Fibroblast of mammary gland (primary cell): ENCODE data around the gene GAB1.

ENCODE experiments used
- DNase-seq: peaks from one replicate; pipeline ENCODE4 v3.0.0-alpha.2; 2010; ENCODE audit warnings: low read depth
- H3K4me3 ChIP-seq: 2 replicates; pipeline ENCODE4 v1.5.1; 2011; ENCODE audit warnings: low read depth, mild to moderate bottlenecking, low read length, moderate library complexity; ENCODE audit not compliant: control insufficient read depth
- TF ChIP-seq, protein P1 (sequence below): conservative IDR thresholded peaks from 2 replicates; pipeline ENCODE4 v1.5.1; 2011; ENCODE audit warnings: low read depth, low read length, inconsistent platforms; ENCODE audit not compliant: control insufficient read depth, insufficient read depth

The GAB1 gene

DNA sequence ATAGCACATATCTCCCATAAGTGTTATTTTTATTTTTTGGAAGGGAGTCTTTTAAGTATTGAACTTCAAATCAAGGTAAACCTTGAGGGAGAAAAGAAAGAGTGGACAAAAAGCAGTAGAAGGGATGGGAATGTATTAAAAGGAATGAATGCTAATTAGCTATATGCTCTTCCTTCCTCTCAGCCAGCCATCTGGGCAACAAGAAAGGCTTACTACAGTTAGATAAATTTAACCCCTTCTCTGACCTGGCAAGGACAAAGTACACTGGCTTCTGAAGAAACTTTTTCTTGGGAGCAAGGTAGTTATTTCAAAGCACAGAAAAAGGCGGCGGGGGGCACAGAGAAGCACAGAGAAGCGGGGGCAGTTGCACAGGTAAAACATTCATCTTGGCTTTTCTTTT lies 54.6 kb downstream of the GAB1 start:
- TF ChIP-seq, protein P1, sequence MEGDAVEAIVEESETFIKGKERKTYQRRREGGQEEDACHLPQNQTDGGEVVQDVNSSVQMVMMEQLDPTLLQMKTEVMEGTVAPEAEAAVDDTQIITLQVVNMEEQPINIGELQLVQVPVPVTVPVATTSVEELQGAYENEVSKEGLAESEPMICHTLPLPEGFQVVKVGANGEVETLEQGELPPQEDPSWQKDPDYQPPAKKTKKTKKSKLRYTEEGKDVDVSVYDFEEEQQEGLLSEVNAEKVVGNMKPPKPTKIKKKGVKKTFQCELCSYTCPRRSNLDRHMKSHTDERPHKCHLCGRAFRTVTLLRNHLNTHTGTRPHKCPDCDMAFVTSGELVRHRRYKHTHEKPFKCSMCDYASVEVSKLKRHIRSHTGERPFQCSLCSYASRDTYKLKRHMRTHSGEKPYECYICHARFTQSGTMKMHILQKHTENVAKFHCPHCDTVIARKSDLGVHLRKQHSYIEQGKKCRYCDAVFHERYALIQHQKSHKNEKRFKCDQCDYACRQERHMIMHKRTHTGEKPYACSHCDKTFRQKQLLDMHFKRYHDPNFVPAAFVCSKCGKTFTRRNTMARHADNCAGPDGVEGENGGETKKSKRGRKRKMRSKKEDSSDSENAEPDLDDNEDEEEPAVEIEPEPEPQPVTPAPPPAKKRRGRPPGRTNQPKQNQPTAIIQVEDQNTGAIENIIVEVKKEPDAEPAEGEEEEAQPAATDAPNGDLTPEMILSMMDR = no peak
- no peak overlapping the region for H3K4me3 ChIP-seq
- DNase-seq = no peak

DNA sequence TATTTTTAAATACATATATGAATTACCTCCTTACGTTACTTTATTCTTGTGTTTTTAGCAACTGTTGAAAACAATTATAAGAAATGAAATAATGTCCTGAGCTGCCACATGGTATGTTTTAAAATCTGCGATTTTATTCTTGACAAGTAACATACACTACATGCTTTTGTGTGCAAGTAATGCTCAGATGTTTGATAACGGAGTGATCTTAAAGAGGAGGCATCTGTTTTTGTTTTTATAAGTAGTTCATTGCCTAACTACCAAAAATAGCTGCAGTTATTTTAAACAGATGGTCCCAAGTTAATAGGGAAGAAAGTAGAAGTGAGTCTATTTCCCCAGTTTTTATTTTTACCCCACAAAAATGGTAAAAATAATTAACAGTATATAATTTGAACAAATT lies 55.2 kb downstream of the GAB1 start:
- peak; percentile 69 for DNase-seq
- TF ChIP-seq, protein P1 = no peak
- no peak overlapping the region for H3K4me3 ChIP-seq

DNA sequence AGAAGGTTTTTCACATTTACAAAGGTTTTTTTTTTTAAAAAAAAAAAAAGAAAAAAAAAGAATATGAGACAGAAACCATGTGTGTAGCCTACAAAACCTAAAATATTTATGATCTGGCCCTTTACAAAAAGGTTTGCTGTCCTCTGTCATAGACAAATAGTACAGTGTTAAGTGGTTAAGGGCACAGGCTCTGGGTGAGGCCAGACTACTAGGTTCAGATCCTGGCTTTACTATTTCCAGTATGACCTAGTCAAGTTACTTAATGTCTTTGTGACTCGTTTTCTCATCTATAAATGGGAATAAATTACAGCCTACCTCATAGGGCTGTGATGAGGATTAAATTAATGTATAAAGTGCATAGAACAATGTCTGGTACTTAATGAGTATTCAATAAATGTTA lies 56.5 kb downstream of the GAB1 start:
- no peak overlapping the region for H3K4me3 ChIP-seq
- DNase-seq = no peak
- TF ChIP-seq, protein P1 = no peak

DNA sequence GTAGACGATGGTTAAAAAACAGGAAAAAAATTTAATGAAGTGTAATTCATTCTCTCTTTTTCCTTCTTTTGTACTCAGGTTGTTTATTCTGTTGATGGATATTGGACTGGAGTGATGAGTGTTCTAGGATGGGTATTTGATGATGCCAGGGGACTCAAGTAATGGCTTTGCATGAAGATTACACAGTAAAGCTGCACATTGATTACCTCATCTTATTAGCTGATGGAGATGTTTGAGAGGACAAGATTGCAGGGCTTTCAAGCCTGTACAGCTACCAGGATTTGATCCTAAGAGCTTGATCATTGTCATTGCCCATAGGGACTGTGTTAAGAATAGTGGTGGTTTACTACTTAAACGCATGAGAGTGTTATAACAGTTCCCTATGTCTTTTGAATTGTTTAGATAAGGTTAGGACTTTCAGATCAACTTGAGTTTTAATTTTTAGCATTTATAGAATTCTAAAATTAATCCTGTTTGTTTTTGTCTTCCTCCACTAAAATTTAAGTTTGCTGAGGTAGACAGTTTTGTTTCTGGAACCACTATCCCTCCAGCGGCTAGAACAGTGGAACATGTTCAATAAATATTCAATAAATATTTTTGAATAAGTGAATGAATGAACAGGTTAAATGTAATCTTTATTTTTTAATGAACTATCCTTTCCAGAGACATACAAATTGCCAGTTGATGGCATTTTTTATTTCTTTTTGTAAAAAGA lies 58.2 kb downstream of the GAB1 start:
- TF ChIP-seq, protein P1 = no peak
- DNase-seq = no peak
- no peak overlapping the region for H3K4me3 ChIP-seq

DNA sequence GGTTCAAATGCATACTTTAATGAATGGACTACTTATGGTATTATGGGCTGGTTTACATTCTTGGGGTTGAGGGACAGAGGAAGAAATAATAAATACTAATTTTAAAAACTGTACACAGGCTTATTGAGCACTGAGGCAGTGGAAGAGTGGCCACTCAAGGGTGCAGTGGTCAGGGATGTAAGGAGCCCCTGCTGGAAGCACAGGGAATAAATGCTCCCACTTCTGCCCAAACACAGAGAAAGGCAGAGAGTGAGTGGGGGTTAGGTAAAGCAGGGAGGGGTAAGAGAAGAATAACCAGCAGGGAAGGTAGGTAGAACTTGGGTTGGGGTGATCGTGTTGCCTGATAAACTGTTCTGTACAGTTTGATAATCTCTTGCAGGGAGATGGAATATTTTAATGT lies 60.0 kb downstream of the GAB1 start:
- H3K4me3 ChIP-seq = no peak overlapping the region
- TF ChIP-seq, protein P1 = peak; percentile 28
- no peak for DNase-seq

DNA sequence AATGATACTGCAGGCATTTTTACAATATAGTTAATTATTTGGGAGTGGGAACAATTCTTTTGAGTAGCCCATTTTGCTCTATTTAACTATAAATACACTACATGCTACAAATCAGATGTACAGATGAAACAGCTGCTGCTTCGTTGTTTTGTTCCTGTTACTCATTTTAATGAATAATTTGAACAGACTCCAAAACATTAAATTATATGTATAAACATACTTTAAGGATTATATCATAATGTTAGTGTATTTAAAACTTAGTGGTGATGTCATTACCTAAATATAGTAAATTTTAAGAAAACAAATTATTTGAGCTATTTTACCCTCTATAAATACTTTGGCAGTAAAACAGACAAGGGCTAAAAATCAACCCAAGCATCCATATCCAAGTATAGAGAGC lies 60.7 kb downstream of the GAB1 start:
- no peak overlapping the region for H3K4me3 ChIP-seq
- DNase-seq = peak; percentile 63
- TF ChIP-seq, protein P1 = no peak
